H9 (cell line): ENCODE measurements around the gene ADAMTS2. TPM values are rescaled to one million over a fixed set of nuclear protein-coding genes. Genes with fewer than 3 reads are reported as not detected.

ENCODE experiments used
- DNase-seq: peaks from one replicate; pipeline ENCODE4 v3.0.0-alpha.2; 2017
- H2AFZ ChIP-seq: one replicate; pipeline ENCODE4 v1.6.1; 2013; ENCODE audit warnings: mild to moderate bottlenecking, low read length, control low read depth, moderate library complexity
- H2AK5ac ChIP-seq: 2 replicates; pipeline ENCODE4 v1.6.1; 2013; ENCODE audit warnings: low read length, control low read depth, mixed read lengths; ENCODE audit not compliant: insufficient read length
- H2BK120ac ChIP-seq: one replicate; pipeline ENCODE4 v1.6.1; 2013; ENCODE audit warnings: low read depth, mild to moderate bottlenecking, low read length, control low read depth, inconsistent platforms; ENCODE audit not compliant: poor library complexity, severe bottlenecking
- H2BK12ac ChIP-seq: 2 replicates; pipeline ENCODE4 v1.6.1; 2013; ENCODE audit warnings: low read length, control low read depth, mixed read lengths, low read depth; ENCODE audit not compliant: insufficient read length
- H2BK15ac ChIP-seq: 2 replicates; pipeline ENCODE4 v1.6.1; 2013; ENCODE audit warnings: low read depth, low read length, control low read depth
- H2BK20ac ChIP-seq: one replicate; pipeline ENCODE4 v1.6.1; 2013; ENCODE audit warnings: low read depth, mild to moderate bottlenecking, low read length, control low read depth, inconsistent platforms; ENCODE audit not compliant: poor library complexity, severe bottlenecking
- H2BK5ac ChIP-seq: 2 replicates; pipeline ENCODE4 v1.6.1; 2013; ENCODE audit warnings: low read length, control low read depth, mixed read lengths; ENCODE audit not compliant: insufficient read length
- H3K14ac ChIP-seq: 2 replicates; pipeline ENCODE4 v1.6.1; 2013; ENCODE audit warnings: low read length, control low read depth; ENCODE audit not compliant: insufficient read depth
- H3K18ac ChIP-seq: 2 replicates; pipeline ENCODE4 v1.6.1; 2013; ENCODE audit warnings: low read depth, mild to moderate bottlenecking, mixed read lengths, low read length, control low read depth; ENCODE audit not compliant: insufficient read length
- H3K23ac ChIP-seq: 2 replicates; pipeline ENCODE4 v1.6.1; 2013; ENCODE audit warnings: low read length, control low read depth, mixed read lengths, low read depth; ENCODE audit not compliant: insufficient read length
- H3K23me2 ChIP-seq: 2 replicates; pipeline ENCODE4 v1.6.1; 2013; ENCODE audit warnings: low read depth, mild to moderate bottlenecking, mixed read lengths, low read length, control low read depth; ENCODE audit not compliant: insufficient read length, poor library complexity, severe bottlenecking
- H3K27ac ChIP-seq: 2 replicates; pipeline ENCODE4 v1.5.1; 2013; ENCODE audit warnings: low read length, control low read depth, mixed read lengths, low read depth; ENCODE audit not compliant: insufficient read length
- H3K27me3 ChIP-seq: 2 replicates; pipeline ENCODE4 v1.6.1; 2013; ENCODE audit warnings: low read length, control low read depth, inconsistent platforms; ENCODE audit not compliant: insufficient read depth
- H3K4ac ChIP-seq: 2 replicates; pipeline ENCODE4 v1.6.1; 2013; ENCODE audit warnings: low read depth, mild to moderate bottlenecking, control low read depth, inconsistent platforms, low read length, moderate library complexity
- H3K4me1 ChIP-seq: 2 replicates; pipeline ENCODE4 v1.6.1; 2013; ENCODE audit warnings: low read length, control low read depth, inconsistent platforms; ENCODE audit not compliant: insufficient read depth
- H3K4me2 ChIP-seq: 2 replicates; pipeline ENCODE4 v1.6.1; 2013; ENCODE audit warnings: low read length, control low read depth, mixed read lengths; ENCODE audit not compliant: insufficient read length, insufficient read depth
- H3K56ac ChIP-seq: 2 replicates; pipeline ENCODE4 v1.6.1; 2013; ENCODE audit warnings: low read depth, mild to moderate bottlenecking, mixed read lengths, low read length, control low read depth; ENCODE audit not compliant: insufficient read length
- H3K79me1 ChIP-seq: 2 replicates; pipeline ENCODE4 v1.6.1; 2013; ENCODE audit warnings: low read depth, mild to moderate bottlenecking, moderate library complexity, low read length, control low read depth, inconsistent platforms; ENCODE audit not compliant: insufficient read depth, poor library complexity, severe bottlenecking
- H3K79me2 ChIP-seq: 2 replicates; pipeline ENCODE4 v1.6.1; 2013; ENCODE audit warnings: low read length, control low read depth, inconsistent platforms; ENCODE audit not compliant: insufficient read depth
- H3K9ac ChIP-seq: 2 replicates; pipeline ENCODE4 v1.6.1; 2013; ENCODE audit warnings: low read length, control low read depth, mixed read lengths; ENCODE audit not compliant: insufficient read length; ENCODE audit errors: extremely low read depth
- H3K9me3 ChIP-seq: one replicate; pipeline ENCODE4 v1.6.1; 2013; ENCODE audit warnings: low read depth, low read length, inconsistent platforms; ENCODE audit not compliant: control insufficient read depth
- H3T11ph ChIP-seq: one replicate; pipeline ENCODE4 v1.6.1; 2013; ENCODE audit warnings: mild to moderate bottlenecking, low read length, control low read depth, inconsistent platforms
- H4K20me1 ChIP-seq: one replicate; pipeline ENCODE4 v1.6.1; 2013; ENCODE audit not compliant: control insufficient read depth, insufficient read length, insufficient read depth
- H4K5ac ChIP-seq: 2 replicates; pipeline ENCODE4 v1.6.1; 2013; ENCODE audit warnings: low read depth, mild to moderate bottlenecking, mixed read lengths, low read length, control low read depth; ENCODE audit not compliant: insufficient read length
- H4K8ac ChIP-seq: replicated peaks from 2 replicates; pipeline ENCODE4 v1.6.1; 2013; ENCODE audit warnings: low read length, control low read depth, mixed read lengths, low read depth; ENCODE audit not compliant: insufficient read length
- H4K91ac ChIP-seq: 2 replicates; pipeline ENCODE4 v1.6.1; 2013; ENCODE audit warnings: low read depth, mild to moderate bottlenecking, moderate library complexity, mixed read lengths, low read length, control low read depth; ENCODE audit not compliant: insufficient read length
- H3K27ac Mint-ChIP-seq, 3 experiments: 2 replicates in 2 of 3; 3 replicates in 1 of 3; pipeline ENCODE4 v1.8.0; 2020 to 2021; ENCODE audit warnings: mixed read lengths in 3 of 3, mild to moderate bottlenecking in 1 of 3, moderate library complexity in 1 of 3
- H3K27me3 Mint-ChIP-seq: 2 replicates; pipeline ENCODE4 v1.8.0; 2021; ENCODE audit warnings: low read depth, mild to moderate bottlenecking, moderate library complexity, mixed read lengths
- H3K36me3 Mint-ChIP-seq, 3 experiments: 2 replicates in 2 of 3; 3 replicates in 1 of 3; pipeline ENCODE4 v1.8.0; 2020 to 2021; ENCODE audit warnings: low read depth in 3 of 3, mixed read lengths in 3 of 3; ENCODE audit not compliant: insufficient read depth in 1 of 3
- H3K4me1 Mint-ChIP-seq, 2 experiments: 2 replicates each; pipeline ENCODE4 v1.8.0; 2020; ENCODE audit warnings: mixed read lengths in 2 of 2
- H3K4me3 Mint-ChIP-seq, 2 experiments: 2 replicates in 1 of 2; 3 replicates in 1 of 2; pipeline ENCODE4 v1.8.0; 2020 to 2021; ENCODE audit warnings: mild to moderate bottlenecking in 2 of 2, mixed read lengths in 2 of 2, moderate library complexity in 1 of 2
- H3K9me3 Mint-ChIP-seq, 2 experiments: 2 replicates in 1 of 2; 3 replicates in 1 of 2; pipeline ENCODE4 v1.8.0; 2020; ENCODE audit warnings: mild to moderate bottlenecking in 2 of 2, mixed read lengths in 2 of 2, moderate library complexity in 1 of 2
- WGBS: extraction: QIAGEN DNeasy Blood & Tissue Kit; methylation state at CpG from one replicate; pipeline ENCODE4 v1.1.7; 2013; ENCODE audit warnings: missing lambda C conversion rate, low lambda C conversion rate, mixed read lengths; ENCODE audit not compliant: insufficient read length; ENCODE audit errors: extremely low coverage; 5-methylcytosine and 5-hydroxymethylcytosine counted together
- total RNA-seq: library from RNA; stranded (reverse); gene quantifications from 2 replicates; pipeline ENCODE4 v1.2.1, GENCODE V29; 2021
- TF ChIP-seq, protein P1 (sequence below): fragments of 200-600 bp; sonication (generic); conservative IDR thresholded peaks from 3 replicates; pipeline ENCODE4 v1.8.0; 2021; ENCODE audit warnings: antibody characterized with exemption, mild to moderate bottlenecking

ADAMTS2 gene
- total RNA-seq, 1 experiment from 2014 or later = 5.4 TPM

DNA sequence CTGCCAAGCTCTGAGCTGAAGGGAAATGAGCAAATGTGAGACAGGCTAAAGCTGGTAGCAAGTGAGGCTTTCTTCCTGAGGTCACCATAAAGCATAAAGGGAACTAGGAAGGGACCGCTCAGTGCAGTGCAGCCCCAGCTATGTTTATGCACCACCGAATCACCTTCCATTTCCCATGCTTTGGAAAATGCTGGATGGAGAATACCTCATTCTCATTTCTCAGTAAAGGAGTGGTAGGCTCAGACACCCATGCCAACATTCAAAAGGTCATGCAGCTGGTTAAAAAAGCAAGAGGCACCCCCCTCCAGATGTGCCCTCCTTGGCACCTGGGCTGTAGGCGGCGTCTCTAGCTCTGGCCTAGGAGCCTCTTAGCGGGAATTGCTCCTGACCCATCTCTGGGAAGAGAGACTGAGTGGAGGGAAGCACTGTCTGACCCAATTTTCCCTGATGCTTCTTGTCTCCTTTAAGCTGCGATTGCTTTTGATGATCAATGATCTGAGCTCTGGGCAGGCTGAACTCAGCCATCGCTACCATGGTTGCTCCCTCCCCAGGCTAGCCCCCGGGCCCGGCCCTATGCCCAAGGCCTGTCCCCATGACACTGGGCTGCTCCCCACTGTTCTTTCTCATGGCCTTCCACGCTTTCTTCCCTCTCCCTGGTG is 226.4 kb downstream of the ADAMTS2 start:
- peaks cover 8% of the 10 kb centered on the region for H3K9me3 ChIP-seq
- no peak overlapping the region for H3K4me3 Mint-ChIP-seq
- peaks cover 57 to 84% of the 10 kb centered on the region in 2 experiments for H3K9me3 Mint-ChIP-seq
- no peak overlapping the region for H3K23ac ChIP-seq
- no peak overlapping the region for H3K27ac Mint-ChIP-seq
- H3K36me3 Mint-ChIP-seq = peaks cover 7 to 9% (median 7%) of the 10 kb centered on the region in 3 experiments; a peak in 6 of 7 replicates
- H2BK5ac ChIP-seq = no peak overlapping the region
- no peak overlapping the region for H4K91ac ChIP-seq
- H3T11ph ChIP-seq = no peak overlapping the region
- TF ChIP-seq, protein P1, sequence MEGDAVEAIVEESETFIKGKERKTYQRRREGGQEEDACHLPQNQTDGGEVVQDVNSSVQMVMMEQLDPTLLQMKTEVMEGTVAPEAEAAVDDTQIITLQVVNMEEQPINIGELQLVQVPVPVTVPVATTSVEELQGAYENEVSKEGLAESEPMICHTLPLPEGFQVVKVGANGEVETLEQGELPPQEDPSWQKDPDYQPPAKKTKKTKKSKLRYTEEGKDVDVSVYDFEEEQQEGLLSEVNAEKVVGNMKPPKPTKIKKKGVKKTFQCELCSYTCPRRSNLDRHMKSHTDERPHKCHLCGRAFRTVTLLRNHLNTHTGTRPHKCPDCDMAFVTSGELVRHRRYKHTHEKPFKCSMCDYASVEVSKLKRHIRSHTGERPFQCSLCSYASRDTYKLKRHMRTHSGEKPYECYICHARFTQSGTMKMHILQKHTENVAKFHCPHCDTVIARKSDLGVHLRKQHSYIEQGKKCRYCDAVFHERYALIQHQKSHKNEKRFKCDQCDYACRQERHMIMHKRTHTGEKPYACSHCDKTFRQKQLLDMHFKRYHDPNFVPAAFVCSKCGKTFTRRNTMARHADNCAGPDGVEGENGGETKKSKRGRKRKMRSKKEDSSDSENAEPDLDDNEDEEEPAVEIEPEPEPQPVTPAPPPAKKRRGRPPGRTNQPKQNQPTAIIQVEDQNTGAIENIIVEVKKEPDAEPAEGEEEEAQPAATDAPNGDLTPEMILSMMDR = no peak
- no peak overlapping the region for H3K4ac ChIP-seq
- H4K8ac ChIP-seq = no peak overlapping the region
- no peak overlapping the region for H2AK5ac ChIP-seq
- H3K56ac ChIP-seq = no peak overlapping the region
- H2BK15ac ChIP-seq = no peak overlapping the region
- no CpG with 5 or more reads among the region's 10 CpGs for WGBS
- H3K23me2 ChIP-seq = no peaks in the 10 kb centered on the region
- no peaks in the 10 kb centered on the region for H3K79me1 ChIP-seq
- H4K20me1 ChIP-seq = no peaks in the 10 kb centered on the region
- no peaks in the 10 kb centered on the region for H3K4me1 Mint-ChIP-seq
- H2BK12ac ChIP-seq = no peak overlapping the region
- no peak overlapping the region for H2AFZ ChIP-seq
- no peak overlapping the region for H4K5ac ChIP-seq
- no peak overlapping the region for H3K18ac ChIP-seq
- no peak overlapping the region for H2BK20ac ChIP-seq
- peaks cover 6% of the 10 kb centered on the region for H3K27me3 Mint-ChIP-seq
- H3K27ac ChIP-seq = no peak overlapping the region
- H2BK120ac ChIP-seq = no peak overlapping the region
- no peak overlapping the region for H3K4me2 ChIP-seq
- DNase-seq = no peak
- H3K9ac ChIP-seq = no peak overlapping the region
- H3K79me2 ChIP-seq = no peaks in the 10 kb centered on the region
- no peaks in the 10 kb centered on the region for H3K4me1 ChIP-seq
- no peak overlapping the region for H3K14ac ChIP-seq
- no peaks in the 10 kb centered on the region for H3K27me3 ChIP-seq
